Glutamatergic neuron (in vitro differentiated cells): ENCODE measurements around the gene ENOPH1. TPM values are rescaled to one million over a fixed set of nuclear protein-coding genes. Genes with fewer than 3 reads are reported as not detected.
A peak's percentile ranks its signal among the peaks of the same experiment; 100 is the strongest.

Experiments
- DNase-seq: peaks from one replicate; pipeline ENCODE4 v3.0.0; 2022
- H3K27ac Mint-ChIP-seq: one replicate; pipeline ENCODE4 v1.8.0; 2020; ENCODE audit warnings: mild to moderate bottlenecking, mixed read lengths, inconsistent platforms; ENCODE audit not compliant: unreplicated experiment
- H3K27me3 Mint-ChIP-seq: one replicate; pipeline ENCODE4 v1.8.0; 2020; ENCODE audit warnings: mild to moderate bottlenecking, moderate library complexity, mixed read lengths, inconsistent platforms; ENCODE audit not compliant: unreplicated experiment
- H3K36me3 Mint-ChIP-seq: one replicate; pipeline ENCODE4 v1.8.0; 2020; ENCODE audit warnings: mild to moderate bottlenecking, mixed read lengths, inconsistent platforms; ENCODE audit not compliant: unreplicated experiment
- H3K4me1 Mint-ChIP-seq: one replicate; pipeline ENCODE4 v1.8.0; 2020; ENCODE audit warnings: mild to moderate bottlenecking, low read depth, mixed read lengths, inconsistent platforms; ENCODE audit not compliant: unreplicated experiment
- H3K4me3 Mint-ChIP-seq: one replicate; pipeline ENCODE4 v1.8.0; 2020; ENCODE audit warnings: mild to moderate bottlenecking, mixed read lengths, inconsistent platforms; ENCODE audit not compliant: unreplicated experiment
- H3K9me3 Mint-ChIP-seq: one replicate; pipeline ENCODE4 v1.8.0; 2020; ENCODE audit warnings: mild to moderate bottlenecking, moderate library complexity, mixed read lengths, inconsistent platforms; ENCODE audit not compliant: unreplicated experiment
- CTCF ChIP-seq: fragments of 200-600 bp; sonication (generic); IDR thresholded peaks from one replicate; pipeline ENCODE4 v1.5.0; 2021; ENCODE audit not compliant: partially characterized antibody, unreplicated experiment
- total RNA-seq: library from RNA; stranded (reverse); fragmentation: NEBNext Ultra II Directional; extraction: Animal tissue kit (Norgen Biotek cat#: 25700); gene quantifications from one replicate; pipeline ENCODE4 v1.2.1, GENCODE V29; 2021; ENCODE audit not compliant: unreplicated experiment

Gene ENOPH1
- total RNA-seq, 1 donor from 2014 or later, result 26.9 TPM

DNA sequence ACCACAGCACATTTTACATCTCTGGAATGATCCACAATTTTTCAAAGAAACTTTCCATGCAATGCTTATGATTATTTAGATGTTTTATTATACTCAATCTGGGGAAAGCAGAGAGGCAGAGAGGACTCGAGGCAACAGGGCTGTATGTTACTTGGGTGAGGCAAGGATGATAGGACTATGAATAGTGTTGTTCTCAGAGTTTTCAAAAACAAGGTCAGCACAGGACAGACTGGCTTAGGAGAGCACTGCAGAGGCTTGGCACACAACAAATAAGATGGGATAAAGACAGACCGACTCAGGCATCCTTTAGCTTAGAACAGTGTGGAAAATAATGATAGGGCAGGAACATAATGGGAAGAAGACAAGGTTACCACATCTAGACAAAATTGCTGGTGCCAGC, 66.0 kb downstream of the ENOPH1 start:
- H3K4me1 Mint-ChIP-seq, result peaks cover 17% of the 10 kb centered on the region
- H3K27me3 Mint-ChIP-seq, result peaks cover 2% of the 10 kb centered on the region
- no peak overlapping the region for H3K4me3 Mint-ChIP-seq
- no peak for DNase-seq
- no peak overlapping the region for H3K27ac Mint-ChIP-seq
- no peak for TF ChIP-seq CTCF
- no peaks in the 10 kb centered on the region for H3K36me3 Mint-ChIP-seq
- H3K9me3 Mint-ChIP-seq, result no peaks in the 10 kb centered on the region

- no peak for TF ChIP-seq CTCF
Measured at GRCh38 chr4:82499738-82500434, 69.5 kb downstream of the ENOPH1 start.

GRCh38 chr4:82500435-82501153, 70.2 kb downstream of the ENOPH1 start:
- TF ChIP-seq CTCF, result no peak
- DNase-seq, result peak; percentile 30
- peaks cover 17% of the 10 kb centered on the region for H3K4me1 Mint-ChIP-seq
- peaks cover 2% of the 10 kb centered on the region for H3K27me3 Mint-ChIP-seq
- no peaks in the 10 kb centered on the region for H3K9me3 Mint-ChIP-seq
- H3K27ac Mint-ChIP-seq, result peak overlapping the region; percentile 97
- peak overlapping the region; percentile 58 for H3K4me3 Mint-ChIP-seq
- H3K36me3 Mint-ChIP-seq, result no peaks in the 10 kb centered on the region

More at GRCh38 chr4:82499738-82500434, 69.5 kb downstream of the ENOPH1 start:
- Mint-ChIP-seq H3K9me3 (no peaks in the 10 kb centered on the region), H3K27ac (peak overlapping the region; percentile 97), H3K36me3 (no peaks in the 10 kb centered on the region), H3K27me3 (peaks cover 2% of the 10 kb centered on the region), H3K4me3 (peak overlapping the region; percentile 58), H3K4me1 (peaks cover 17% of the 10 kb centered on the region)
- DNase-seq, result no peak

- H3K4me1 Mint-ChIP-seq, result peaks cover 17% of the 10 kb centered on the region
- H3K27ac Mint-ChIP-seq, result peak overlapping the region; percentile 26
- H3K36me3 Mint-ChIP-seq, result no peaks in the 10 kb centered on the region
- TF ChIP-seq CTCF, result no peak
- peaks cover 2% of the 10 kb centered on the region for H3K27me3 Mint-ChIP-seq
- no peaks in the 10 kb centered on the region for H3K9me3 Mint-ChIP-seq
- no peak for DNase-seq
- H3K4me3 Mint-ChIP-seq, result peak overlapping the region; percentile 22
Measured at GRCh38 chr4:82501154-82501442, 70.7 kb downstream of the ENOPH1 start.

DNA sequence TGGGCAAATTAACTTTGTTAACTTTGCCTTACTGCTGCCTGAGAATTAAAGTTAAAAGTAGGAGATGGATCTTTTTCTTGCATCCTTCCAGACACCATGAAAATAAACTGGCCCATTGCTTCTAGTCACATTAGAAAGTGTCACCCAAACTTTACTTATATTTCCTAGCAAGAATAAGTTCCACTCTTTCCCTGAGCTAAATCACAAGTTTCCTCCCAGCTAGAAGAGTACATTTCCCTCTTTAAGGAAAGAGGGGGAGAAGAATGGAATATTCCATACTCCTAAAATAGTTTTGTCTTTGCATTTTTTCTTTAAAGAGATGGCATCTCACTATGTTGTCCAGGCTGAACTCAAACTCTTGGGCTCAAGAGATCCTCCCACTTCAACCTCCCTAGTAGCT, 77.6 kb downstream of the ENOPH1 start:
- Mint-ChIP-seq H3K36me3 (no peaks in the 10 kb centered on the region), H3K27ac (no peak overlapping the region), H3K27me3 (peaks cover 2% of the 10 kb centered on the region), H3K9me3 (peaks cover 2% of the 10 kb centered on the region), H3K4me1 (no peaks in the 10 kb centered on the region), H3K4me3 (no peak overlapping the region)
- TF ChIP-seq CTCF, result no peak
- DNase-seq, result no peak
